Stimulated activated naive CD4-positive, alpha-beta T cell treated with Interleukin-2 at 50 U/mL for 16 hours (primary cell): Measurements from ENCODE around the gene ACADM.
"Not testable (repeated sequence)": the region's sequence is repeated elsewhere in the genome, so short reads cannot be mapped to it uniquely, and the experiment has no call there.

Experiments used
- DNase-seq: peaks from one replicate; lab custom pipeline; 2025; lab: John Stamatoyannopoulos, UW

Gene ACADM

DNA sequence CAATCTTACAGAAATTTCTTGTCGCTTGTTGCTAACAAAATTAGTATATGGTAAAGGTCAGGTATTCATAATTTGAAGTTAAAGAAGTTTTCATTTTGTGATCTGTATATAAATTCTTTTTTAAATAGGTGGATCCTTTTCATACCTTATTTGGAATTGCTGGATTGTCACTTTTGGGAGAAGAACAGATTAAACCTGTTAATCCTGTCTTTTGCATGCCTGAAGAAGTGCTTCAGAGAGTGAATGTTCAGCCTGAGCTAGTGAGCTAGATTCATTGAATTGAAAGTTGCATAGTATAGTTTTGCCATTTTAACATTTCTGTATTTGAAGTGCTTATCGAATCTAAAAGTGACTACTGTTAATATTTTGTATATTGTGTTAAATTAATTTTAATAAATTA, 69.9 kb downstream of the ACADM start:
- DNase-seq = no peak

DNA sequence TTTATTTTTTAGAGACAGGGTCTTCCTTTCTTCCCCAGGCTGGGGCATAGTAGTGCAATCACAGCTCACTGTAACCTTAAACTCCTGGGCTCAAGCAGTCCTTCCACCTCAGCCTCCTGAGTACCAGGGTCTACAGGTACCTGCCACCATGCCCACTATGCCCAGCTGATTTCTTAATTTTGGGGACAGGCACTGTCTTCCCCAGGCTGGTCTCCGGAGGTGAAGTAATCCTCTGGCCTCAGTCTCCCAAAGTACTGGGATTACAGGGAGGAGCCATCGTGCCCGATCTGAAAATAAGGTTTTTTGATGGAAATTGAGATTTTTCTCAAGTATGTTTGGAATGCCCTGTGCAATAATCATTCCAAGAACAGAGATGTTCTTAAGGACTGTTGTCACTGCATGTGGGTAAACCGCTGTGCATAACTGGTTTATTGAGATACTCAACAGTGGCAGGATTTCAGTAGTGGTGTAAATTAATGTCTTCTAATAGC, 71.2 kb downstream of the ACADM start:
- no peak for DNase-seq

DNA sequence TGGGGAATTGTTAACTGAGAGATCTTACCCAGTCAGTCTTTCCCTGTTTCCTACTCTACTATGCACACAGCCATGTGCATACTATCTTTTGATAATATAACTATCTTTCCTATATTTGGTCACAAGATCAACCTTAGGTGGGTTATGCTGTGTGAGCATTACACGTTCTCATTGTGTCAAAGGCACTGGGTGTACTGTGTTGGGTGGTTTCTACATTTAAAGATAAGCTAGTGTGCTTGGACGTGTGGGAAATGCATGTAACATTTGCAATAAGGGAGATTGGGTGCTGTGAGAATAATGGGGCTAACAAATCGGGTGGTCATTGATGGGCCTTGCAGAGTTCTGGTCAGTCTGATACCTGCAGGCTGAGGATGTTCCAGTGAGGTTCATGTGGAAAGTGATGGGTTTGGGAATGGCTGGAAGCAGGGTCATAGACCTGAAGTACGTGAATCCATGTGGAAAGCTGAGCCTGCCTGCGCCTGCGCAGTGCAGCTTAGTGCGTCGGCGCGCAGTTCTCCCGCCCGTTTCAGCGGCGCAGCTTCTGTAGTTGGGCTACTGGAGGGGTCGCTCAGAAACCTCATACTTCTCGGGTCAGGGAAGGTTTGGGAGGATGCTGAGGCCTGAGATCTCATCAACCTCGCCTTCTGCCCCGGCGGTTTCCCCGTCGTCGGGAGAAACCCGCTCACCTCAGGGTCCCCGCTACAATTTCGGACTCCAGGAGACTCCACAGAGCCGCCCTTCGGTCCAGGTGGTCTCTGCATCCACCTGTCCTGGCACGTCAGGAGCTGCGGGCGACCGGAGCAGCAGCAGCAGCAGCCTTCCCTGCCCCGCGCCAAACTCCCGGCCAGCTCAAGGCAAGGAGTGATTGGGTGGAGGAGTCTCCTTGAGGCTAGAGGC, 72.1 kb downstream of the ACADM start, which contains the start of gene MSH4:
Gene MSH4, plus strand, starts transcription at position 507 of the 897 bp plus-strand sequence. Its CDS starts 104 bp downstream, at position 611.
- DNase-seq = no peak

DNA sequence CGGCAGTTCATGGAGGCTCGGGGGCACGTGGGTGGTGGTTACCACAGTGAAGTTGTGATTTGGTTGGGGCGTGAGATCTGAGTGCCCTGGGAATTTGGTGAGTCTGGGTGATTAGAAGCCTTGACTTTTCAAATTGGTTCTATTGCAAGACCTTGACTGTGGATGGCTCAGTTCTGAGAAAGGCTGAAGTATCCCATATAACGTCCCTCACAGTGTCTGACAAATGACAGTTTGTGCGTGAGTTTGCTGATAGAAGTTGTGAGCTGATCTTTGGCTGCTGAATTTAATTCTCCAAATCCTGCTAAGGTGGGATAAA, 72.7 kb downstream of the ACADM start:
- peak; percentile 16 for DNase-seq

DNA sequence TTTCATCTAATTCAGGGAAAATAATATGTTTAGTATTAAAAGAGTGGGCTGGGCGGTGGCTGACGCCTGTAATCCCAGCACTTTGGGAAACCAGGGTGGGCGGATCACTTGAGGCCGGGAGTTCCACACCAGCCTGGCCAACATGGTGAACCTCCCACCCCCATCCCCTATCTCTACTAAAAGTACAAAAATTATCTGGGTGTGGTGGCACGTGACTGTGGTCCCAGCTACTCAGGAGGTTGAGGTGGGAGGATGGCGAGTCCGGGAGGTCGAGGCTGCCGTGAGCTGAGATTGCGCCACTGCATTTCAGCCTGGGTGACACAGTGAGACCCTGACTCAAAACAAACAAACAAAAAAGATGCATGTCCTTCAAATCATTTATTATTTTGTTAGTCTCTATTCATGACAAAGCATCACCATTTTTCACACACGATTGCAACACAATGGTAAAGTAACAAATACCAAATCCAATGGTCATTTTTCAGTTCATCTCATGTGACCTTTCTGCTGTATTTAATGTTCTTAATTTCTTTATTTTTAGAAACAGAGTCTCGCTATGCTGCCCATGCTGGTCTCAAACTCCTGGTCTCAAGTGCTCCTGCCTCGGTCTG, 73.2 kb downstream of the ACADM start:
- no peak for DNase-seq

DNA sequence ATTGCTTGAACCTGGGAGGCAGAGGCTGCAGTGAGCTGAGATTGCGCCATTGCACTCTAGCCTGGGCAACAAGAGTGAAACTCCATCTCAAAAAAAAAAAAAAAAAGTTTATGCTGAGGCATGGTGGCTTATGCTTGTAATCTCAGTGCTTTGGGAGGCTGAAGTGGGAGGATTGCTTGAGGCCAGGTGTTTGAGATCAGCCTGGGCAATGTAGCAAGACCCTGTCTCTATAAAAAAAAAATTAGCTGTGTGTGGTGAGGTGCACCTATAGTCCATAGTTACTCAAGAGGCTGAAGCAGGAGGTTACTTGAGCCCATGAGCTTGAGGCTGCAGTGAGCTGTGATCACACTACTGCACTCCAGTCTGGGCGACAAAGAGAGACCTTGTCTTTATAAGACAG, 77.0 kb downstream of the ACADM start:
- DNase-seq = not testable (repeated sequence)

DNA sequence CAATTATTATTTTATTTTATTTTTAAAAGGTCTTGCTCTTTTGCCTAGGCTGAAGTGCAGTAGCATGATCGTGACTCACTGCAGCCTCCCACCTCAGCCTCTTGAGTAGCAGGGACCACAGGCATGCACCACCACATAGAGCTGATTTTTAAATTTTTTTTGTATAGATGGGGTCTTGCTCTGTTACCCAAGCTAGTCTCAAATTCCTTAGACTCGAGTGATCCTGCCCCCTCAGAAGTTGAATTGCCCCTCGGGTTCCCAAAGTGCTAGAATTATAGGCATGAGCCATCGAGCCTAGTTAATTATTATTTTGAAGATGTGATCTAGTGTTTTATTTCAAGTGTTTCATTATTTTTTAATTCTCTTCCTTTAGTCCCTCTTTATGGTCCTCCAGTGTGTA, 84.4 kb downstream of the ACADM start:
- no peak for DNase-seq

DNA sequence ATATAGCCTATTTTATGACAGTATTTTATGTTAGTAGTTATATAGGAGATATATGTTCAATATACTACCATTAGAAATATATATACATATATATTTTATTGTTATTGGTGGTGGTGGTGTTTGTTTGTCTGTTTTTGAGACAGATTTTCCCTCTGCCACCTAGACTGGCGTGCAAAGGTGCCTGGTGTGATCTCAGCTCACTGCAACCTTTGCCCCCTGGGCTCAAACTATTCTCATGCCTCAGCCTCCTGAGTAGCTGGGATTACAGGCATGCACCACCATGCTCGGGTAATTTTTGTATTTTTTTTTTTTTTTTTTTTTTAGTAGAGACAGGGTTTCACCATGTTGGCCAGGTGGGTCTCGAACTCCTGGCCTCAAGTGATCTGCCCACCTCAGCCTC, 85.6 kb downstream of the ACADM start:
- DNase-seq = not testable (repeated sequence)

DNA sequence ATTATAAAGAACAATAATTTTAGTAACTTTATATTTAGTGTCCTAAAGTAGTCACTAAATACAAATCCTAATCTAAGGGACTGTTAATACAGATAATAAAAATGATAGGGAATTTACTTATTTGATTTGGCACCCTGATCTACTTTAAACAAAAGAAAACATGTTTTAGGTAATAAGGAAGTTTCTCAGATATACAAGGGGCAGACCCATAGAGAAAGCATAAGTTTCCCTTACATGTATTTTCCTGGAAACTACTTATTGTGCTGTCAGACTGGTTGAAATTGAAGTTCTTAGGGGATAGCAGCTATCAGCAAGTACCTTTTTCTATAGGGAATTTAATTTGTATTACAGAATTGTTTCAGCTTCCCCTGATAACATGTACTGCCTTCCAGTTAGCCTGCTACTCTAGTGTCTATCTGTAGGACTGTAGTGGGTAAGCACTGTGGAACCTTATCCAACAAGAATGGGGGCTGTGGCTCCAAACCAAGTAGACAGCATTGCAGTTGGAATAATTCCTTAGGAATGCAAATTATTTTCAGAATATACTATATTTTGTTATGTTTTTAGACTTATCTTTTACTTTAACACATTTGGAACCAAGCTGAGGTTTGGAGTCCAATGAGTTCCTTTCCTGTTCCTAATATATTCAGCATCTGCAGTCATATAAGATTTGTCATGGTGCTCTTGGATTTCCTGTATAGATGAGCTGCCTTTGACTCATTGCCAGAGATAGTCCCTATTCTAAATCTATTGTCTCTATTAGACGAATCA, 86.9 kb downstream of the ACADM start:
- no peak for DNase-seq

DNA sequence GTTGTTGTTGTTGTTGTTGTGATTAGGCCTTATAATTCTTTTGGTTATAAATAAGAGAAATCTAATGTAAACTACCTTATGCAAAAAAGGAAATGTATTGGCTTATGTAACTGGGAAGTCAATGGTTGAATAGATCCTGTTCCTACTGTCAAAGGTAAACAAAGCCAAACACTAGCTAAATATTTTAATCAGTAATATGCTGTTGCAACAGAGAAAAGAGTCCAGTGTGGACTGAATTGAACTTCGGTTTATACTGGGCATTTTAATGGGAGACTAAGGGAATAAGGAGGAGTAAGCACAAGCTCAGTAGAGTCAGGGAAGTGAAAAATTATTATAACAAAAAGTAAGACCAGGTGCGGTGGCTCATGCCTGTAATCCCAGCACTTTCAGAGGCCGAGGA, 87.6 kb downstream of the ACADM start:
- DNase-seq = no peak
